GM11168 (cell line): ENCODE measurements around the gene CCS.
"Not testable (repeated sequence)": the region's sequence is repeated elsewhere in the genome, so short reads cannot be mapped to it uniquely, and the experiment has no call there.

ENCODE experiments used
- in situ Hi-C: fragments of 300-500 bp; cut with MboI; formaldehyde crosslinking; loops from one replicate; pipeline ENCODE4 v1.12.0; 2022; ENCODE audit warnings: low sequenced_read_pairs; ENCODE audit not compliant: unreplicated experiment

Gene CCS

DNA sequence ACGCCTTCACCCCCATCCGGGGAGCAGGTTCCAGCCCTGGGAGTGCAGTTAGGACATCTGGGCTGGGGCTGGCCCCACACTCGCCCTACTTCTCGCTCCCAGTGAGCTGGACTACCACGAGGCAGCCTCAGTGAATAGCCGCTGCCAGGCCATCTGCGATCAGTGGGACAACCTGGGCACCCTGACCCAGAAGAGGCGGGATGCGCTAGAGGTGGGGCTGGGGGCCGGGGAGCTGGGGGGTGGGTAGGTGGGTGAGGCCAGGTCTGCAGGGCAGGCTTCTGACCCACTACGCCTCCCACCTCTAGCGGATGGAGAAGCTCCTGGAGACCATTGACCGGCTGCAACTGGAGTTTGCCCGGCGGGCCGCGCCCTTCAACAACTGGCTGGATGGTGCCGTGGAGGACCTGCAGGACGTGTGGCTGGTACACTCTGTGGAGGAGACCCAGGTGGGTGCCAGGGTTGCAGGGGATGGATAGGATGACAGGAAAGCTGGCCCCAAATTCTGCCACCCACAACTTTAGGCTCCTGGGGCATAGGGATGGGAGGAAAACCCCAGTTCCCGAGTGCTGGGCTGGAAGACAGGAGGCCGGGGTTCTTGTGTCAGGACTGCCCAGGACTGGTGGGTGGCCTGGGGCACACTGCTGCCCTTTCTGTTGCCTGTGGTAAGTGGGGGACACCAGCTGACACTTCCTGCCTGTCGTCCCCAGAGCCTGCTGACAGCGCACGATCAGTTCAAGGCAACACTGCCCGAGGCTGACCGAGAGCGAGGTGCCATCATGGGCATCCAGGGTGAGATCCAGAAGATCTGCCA lies 32.9 kb upstream of the CCS start:
- in situ Hi-C loops, result no loop called here

DNA sequence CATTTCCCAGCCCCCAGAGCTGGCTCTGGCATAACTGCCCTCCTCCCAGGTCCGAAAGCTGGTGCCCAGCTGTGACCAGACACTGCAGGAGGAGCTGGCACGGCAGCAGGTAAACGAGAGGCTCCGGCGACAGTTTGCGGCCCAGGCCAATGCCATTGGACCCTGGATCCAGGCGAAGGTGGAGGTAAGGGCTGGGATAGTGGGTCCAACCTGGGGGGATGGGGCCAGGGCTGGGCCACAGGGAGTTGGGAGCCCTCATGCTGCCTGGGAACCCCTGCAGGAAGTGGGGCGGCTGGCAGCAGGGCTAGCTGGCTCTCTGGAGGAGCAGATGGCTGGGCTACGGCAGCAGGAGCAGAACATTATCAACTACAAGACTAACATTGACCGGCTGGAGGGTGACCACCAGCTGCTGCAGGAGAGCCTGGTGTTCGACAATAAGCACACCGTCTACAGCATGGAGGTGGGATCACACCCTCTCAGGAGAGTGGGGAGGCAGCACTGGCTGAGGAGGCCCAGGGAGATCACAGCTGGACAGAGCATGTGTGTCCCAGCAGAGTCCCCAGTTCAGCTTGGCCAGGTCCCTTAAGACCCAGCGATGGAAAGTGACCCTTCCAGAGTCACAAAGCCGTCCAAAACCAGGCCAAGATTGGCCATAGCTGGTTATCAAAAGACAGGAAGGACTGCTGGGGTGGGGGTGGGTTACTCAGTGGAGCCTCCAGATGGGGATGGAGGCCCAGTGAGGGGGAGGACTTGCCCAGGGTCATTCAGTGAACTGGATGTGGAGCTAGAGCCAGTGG lies 31.6 kb upstream of the CCS start:
- in situ Hi-C loops, result no loop called here

DNA sequence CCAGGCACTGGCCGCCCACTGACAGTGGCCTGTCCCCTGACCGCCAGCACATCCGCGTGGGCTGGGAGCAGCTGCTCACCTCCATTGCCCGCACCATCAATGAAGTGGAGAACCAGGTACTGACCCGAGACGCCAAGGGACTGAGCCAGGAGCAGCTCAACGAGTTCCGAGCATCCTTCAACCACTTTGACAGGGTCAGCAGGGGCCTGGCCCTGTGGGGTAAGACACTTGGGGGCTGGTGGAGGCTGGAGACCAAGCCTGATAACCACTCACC lies 31.1 kb upstream of the CCS start:
- in situ Hi-C loops, result no loop called here

DNA sequence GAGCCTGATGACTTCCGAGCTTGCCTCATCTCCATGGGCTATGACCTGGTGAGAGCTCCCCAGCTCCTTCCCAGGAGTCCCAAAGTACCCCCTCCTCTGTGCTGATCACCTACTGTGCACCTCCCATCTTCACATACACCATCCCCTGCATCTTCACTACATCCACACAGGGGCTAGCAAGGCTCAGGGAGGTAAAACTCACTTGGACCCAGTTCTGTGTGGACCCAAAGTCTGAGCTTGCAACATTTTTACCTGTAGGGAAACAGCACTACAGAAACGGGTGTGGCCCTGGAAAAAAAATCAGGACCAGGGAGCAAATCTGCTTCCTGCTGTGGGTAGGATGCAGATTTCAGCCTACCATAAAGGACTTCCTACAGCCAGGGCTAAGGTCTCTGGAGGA lies 30.7 kb upstream of the CCS start:
- in situ Hi-C loops, result no loop called here

DNA sequence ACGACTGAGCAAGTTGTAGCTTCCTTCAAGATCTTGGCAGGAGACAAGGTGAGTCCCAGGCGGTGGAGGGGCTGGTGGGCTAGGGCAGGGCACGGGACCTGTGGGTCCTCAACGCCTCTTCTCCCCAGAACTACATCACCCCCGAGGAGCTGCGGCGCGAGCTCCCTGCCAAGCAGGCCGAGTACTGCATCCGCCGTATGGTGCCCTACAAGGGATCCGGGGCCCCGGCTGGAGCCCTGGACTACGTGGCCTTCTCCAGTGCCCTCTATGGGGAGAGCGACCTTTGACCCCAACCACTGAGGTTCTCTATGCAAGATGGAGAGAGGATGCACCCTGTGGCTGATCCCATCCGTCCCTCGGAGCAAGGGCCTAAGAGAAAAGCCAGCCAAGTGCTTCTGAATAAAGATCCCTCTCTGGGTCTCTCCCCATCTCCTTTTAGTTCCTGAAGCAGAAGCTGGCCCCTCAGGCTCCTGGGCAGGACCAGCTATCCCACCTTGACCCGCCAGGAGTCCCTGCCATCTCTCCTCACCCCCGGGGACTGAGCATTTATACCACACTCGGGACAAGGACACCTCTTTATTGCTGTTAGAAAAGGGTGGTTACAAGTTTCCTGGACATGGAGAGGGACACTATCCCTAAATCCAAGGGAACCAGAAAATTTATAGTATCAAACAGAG lies 29.9 kb upstream of the CCS start:
- in situ Hi-C loops, result no loop called here

DNA sequence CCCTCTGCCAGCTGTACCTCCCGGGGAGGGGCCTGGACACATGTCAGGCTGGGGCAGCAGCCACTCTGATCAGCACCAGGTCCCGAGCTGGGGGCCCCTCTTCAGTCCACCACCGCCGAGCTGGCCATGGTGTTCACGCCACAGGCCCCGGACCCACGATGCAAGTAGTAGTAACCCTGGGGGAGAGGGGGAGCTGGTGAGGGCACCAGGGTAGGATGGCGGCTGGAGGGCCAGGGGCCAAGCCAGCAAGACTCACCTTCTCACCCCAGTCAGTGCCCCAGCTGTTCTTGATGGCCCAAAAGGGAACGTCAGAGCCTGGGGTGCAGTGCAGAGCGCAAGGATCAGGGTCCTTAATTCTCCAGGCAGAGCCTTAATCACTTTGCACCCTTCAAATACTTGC lies 29.2 kb upstream of the CCS start:
- in situ Hi-C loops, result no loop called here

DNA sequence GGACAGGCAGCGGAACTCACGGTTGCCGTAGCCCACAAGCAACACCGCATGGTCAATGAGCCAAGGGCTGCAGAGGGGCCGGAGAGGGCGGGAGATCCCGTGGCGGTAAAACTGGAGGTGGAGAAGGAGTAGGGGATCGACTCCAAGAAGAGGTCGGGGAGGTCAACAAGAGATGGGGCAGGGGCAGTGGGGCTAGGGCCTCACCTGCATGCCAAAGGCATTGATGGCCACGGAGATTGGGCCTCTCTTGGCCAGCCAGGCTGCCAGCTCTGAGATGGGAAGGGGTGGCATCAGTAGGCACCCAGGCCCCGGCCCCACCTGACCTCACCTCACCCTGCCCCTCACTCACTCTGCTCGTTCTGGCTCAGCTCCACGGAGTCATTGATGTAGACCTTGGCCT lies 28.4 kb upstream of the CCS start:
- in situ Hi-C loops, result no loop called here

DNA sequence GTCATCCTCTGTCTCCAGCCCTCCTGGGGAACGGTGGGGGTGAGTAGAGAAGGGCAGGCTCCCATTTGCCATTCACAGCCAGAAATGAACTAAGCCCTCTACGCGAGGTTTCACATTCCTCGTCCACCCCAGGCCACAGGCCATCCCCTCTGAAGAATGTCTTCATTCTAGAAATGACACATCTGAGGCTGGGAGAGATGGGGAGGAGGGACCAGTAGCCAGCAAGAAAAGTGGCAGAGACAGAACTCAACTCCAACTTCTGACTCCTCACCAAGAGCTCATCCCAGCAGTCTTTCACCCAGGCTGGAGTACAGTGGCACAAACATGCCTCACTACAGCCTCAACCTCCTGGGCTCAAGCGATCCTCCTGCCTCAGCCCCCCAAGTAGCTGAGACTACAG lies 28.0 kb upstream of the CCS start:
- in situ Hi-C loops, result no loop called here

DNA sequence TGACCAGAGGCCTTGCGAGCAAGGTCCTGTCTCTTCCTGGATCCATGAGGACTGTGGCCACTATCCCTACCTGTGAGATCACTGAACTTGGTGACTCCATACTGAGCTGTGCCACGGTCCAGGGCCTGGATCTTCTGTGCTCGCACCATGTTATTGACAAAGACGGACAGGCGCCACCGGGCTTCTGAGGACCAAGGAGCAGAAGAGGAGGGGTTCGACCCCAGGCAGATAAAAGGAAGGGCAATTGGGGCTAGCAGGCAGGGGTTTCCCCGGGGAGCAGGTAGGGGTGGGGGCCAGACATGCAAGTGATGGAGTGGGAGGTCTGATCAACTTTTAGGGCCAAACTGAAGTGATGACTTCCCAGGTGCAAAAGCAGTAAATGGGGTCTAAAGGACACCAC lies 26.8 kb upstream of the CCS start:
- in situ Hi-C loops, result no loop called here

DNA sequence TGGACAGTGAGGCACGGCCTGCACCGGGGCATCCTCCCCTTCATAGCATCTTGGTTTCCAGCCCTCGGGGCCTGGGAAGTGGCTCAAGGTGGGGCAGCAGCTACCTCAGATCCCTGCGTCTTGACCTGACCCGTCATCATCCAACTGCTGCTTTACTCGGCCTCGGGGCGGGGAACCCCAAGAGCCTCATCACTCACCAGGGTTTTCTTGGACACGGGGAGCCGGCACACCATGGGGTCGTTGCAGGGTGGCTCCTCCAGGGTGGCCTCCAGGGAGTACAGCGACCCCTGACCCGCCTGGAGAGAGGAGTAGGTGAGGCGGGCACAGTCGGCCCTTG lies 25.2 kb upstream of the CCS start:
- in situ Hi-C loops, result no loop called here

DNA sequence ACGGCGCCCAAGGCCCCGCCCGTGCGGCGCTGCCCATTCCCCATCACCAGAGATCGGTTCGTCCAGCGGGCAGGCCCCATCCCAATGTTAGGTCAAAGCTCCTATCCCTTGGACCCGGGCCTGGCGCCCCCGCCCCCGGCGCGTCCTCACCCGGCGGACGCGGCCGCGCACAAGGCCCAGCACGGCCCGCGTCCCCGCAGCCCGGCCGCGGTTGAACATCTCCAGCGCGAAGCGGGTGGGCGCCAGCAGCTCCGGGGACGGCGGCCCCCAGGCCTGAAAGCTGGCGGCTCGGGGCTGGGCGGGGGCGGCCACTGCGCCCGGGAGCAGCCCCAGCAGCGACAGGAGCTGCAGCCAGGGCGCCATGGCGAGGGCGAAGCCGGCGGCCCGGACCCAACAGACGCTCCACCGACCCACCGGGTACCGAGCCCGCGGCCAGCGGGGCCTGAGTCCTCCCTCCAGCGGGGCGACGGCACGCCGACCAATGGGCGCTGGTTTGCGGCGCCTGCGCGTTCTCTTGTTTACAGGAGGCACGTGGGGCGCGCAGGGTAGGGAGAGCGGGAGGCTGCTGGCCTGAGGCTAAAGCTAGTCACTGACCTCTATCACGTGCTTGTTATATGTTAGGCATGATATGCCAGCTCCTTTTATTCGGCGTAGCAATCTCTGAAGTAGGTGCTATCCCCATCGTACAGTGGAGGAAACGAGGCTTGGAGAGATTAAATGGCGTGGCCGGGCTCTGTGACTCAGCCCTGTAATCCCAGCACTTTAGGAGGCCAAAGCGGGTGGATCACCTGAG lies 24.7 kb upstream of the CCS start, which contains the start of gene CTSF:
Gene CTSF (minus strand): TSS at position 483 of the 793 bp plus-strand sequence. CDS start 120 bp downstream, at position 363.
- in situ Hi-C loops, result no loop called here

DNA sequence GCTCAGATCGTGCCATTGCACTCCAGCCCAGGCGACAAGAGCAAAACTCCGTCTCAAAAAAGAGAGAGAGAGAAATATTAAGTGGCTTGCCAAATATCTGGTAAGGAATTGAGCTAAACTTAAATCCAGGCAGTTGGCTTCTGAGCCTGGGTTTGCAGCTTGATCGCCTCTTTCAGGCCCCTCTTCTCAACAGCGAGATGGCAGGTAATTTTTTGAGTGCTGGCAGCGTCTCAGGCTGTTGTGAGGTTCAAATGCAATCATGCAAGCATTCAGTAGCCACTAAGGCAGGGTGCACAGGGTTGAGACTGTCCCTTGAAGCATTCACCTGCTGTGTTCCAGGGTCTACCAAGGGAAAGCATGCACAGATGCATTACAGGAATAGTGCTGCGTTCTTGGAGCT lies 23.9 kb upstream of the CCS start:
- in situ Hi-C loops, result no loop called here

DNA sequence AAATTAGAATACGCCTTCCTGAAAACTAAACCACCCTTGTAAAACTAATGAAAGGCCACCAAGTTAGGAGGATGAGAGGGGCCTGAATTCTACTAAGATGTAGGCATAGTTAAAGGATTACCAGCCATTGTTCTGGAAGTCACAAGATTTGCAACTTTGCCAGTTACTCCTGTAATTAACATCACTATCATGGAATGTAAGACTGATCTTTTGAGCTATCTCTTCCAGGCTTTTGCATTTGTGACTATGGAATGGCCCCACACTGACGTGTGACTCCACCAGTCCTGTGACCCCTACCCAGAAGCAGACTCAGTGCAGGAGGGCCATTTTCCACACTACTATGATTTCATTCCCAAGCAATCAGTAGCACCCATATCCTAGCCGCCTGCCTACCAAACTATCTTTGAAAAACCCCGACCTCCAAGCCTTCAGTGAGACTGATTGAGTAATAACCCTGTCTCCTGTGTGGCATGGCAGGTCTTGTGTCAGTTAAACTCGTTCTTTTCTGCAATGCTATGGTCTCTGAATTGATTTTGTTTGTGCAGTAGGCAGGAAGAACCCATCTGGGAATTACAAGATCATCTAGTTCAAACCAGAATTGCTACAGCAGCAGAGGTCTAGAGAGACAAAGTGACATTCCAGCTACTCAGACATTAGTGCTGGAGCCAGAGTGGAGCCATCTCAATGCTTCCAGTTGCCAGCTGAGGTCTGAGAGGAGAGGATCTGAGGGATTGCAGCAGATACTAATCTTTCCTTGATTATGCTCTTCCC lies 22.7 kb upstream of the CCS start:
- in situ Hi-C loops, result loop anchor here (10.0 kb wide), 1 partner anchor 265 kb away; no protein-coding TSS in a partner anchor

DNA sequence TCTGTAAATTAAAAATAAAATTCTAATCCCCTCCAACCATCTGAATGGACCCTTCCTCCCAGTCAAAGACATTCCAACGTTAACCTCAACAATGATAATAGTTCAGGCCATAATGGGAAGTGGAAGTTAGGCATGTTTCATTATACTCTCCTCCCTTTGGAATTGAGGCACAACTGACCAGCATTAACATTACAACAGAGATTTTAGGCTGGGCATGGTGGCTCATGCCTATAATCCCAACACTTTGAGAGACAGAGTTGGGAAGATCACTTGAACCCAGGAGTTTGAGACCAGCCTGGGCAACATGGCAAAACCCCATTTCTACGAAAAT lies 22.2 kb upstream of the CCS start:
- in situ Hi-C loops, result loop anchor here (10.0 kb wide), 1 partner anchor 264 kb away; no protein-coding TSS in a partner anchor

DNA sequence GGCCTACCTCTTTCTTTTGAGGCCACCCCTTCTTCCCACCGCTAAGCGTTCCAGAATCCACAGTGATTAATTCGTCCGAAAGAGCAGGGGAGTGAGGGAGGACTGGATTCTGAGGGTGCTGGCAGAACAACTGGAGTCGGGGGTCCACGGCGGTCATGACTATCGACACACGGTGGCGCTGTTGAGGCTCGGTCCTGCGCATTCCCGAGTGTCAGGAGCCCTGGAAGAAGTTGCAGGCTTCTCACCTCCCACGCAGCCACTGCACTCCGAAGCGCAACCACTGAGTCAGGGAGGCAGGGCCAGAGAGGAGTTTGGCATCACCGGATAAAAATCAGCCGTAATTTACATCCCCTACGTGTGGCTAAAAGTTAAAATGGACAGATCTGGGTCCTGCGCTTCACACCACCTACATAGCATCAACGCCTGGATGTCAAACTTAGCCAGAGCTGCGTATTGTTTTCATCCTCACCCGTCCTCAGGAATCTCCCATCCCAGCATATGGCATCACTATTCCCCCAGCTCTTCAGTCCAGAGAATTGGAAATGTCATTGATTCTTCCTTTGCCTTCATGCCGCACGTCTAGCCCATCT lies 13.9 kb upstream of the CCS start:
- in situ Hi-C loops, result loop anchor here (10.0 kb wide), 1 partner anchor 256 kb away; no protein-coding TSS in a partner anchor

DNA sequence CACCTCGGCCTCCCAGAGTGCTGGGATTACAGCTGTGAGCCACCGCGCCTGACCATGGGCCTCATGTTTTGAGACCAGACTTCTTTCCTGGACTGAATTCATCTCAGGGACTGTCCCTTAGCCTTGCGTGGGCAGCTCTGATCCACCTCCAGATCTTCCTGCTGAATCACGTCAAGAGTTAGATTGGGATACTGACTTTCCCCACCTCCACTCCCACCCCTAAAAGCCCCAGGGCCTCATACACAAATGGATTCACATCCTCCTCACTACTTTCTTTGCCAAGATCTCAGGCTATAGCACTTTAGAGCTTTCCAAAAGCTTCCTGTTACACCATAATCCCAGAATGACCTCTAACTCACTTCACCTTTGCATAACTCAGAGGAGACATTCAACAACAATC lies 12.2 kb upstream of the CCS start:
- in situ Hi-C loops, result loop anchor here (5.0 kb wide), 1 partner anchor 91 kb away; no protein-coding TSS in a partner anchor

DNA sequence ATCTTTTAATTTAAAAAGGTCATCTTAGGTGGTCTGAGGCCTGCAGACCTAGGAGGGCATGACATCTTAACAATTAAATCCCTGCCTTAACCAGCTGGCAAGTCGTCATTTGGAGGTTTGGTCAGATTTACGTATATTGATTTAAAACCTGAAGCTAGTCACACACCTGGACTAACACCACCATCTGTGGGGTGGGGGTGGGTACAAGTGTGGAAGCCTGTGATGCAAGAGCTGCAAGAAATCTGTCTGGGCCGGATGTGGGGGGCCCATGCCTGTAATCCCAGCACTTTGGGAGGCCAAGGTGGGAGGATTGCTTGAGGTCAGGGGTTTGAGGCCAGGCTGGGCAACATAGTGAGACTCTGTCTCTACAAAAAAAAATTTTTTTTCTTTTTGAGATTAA lies 11.7 kb upstream of the CCS start:
- in situ Hi-C loops, result loop anchor here (5.0 kb wide), 1 partner anchor 91 kb away; no protein-coding TSS in a partner anchor

DNA sequence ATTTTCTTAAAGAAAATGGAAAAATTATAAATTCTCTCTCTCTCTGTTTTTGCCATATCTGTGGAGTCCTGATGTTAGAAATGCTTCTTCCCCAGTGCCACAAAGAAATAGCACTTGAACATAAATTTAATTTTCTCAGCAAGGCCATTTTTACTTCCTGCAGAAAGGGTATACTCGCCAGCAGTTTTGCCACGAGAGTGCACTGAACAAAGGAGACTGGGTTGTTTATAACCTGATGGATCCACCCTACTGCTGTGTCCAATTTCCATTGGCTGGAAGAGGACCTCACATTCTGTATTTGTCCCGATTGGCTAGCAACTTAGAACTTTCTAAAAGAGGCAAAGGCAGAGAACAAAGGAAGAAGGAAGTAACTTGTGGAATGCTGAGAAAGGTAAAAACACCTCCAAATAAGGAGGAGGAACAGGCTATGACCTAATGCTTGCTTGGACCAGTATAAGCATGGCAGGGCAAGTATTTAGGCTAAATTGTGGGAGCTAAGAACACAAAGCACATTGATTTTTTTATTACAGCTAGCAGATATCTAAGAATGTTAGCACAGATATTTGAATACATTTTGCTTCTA lies 10.3 kb upstream of the CCS start:
- in situ Hi-C loops, result loop anchor here (5.0 kb wide), 1 partner anchor 90 kb away; no protein-coding TSS in a partner anchor

DNA sequence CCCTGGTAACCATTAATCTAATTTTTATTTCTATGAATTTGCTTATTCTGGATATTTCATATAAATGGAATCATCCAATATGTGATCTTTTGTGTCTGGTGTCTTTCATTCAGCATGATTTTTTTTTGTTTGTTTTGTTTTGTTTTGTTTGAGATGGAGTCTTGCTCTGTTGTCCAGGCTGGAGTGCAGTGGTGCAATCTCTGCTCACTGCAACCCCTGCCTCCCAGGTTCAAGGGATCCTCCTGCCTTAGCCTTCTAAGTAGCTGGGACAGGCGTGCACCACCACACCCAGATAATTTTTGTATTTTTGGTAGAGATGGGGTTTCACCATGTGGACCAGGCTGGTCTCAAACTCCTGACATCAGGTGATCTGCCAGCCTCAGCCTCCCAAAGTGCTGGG lies 7.5 kb upstream of the CCS start:
- in situ Hi-C loops, result not testable (repeated sequence)
